B cell (primary cell): ENCODE measurements around the gene CBX8. TPM values are rescaled to one million over a fixed set of nuclear protein-coding genes. Genes with fewer than 3 reads are reported as not detected.

Source experiments
- ATAC-seq: fragments of 200-7000 bp; cut with Tn5 transposase; one replicate; pipeline ENCODE4 v1.10.0; 2021; ENCODE audit warnings: low read depth, mild to moderate bottlenecking, moderate number of reproducible peaks, moderate library complexity
- CTCF ChIA-PET: fragments of 350-600 bp; sonication (Branson Sonifier 250); formaldehyde crosslinking; loops from one replicate; lab custom pipeline; 2021; ENCODE audit warnings: antibody characterized with exemption, inconsistent platforms; lab: Charles Lee
- POLR2A ChIA-PET: fragments of 350-600 bp; sonication (Branson Sonifier 250); formaldehyde crosslinking; loops from one replicate; lab custom pipeline; 2021; ENCODE audit warnings: antibody characterized with exemption; lab: Charles Lee
- DNase-seq: peaks from one replicate; pipeline ENCODE4 v3.0.0; 2013
- H2AFZ ChIP-seq: 2 replicates; pipeline ENCODE4 v1.6.1; 2012; ENCODE audit warnings: mild to moderate bottlenecking, low read depth, low read length; ENCODE audit not compliant: insufficient read depth, poor library complexity, severe bottlenecking
- H3K27ac ChIP-seq, 2 donors: 1 replicate in 1 of 2; 2 replicates in 1 of 2; pipeline ENCODE4 v1.5.1; 2012 to 2013; ENCODE audit warnings: low read length in 2 of 2, mild to moderate bottlenecking in 2 of 2, moderate library complexity in 1 of 2
- H3K27me3 ChIP-seq, 4 experiments: fragments of 200-600 bp in 1 of 4; sonication (generic) in 1 of 4; replicated peaks in 1 of 4; 1 replicate in 2 of 4; 2 replicates in 2 of 4; pipeline versions ENCODE4 v1.6.1 to v1.7.0; 2013 to 2016; ENCODE audit warnings: low read length in 3 of 4, mild to moderate bottlenecking in 2 of 4, mixed read lengths in 1 of 4, moderate library complexity in 1 of 4; ENCODE audit not compliant: insufficient read depth in 4 of 4, control insufficient read depth in 3 of 4; ENCODE audit errors: control extremely low read depth in 1 of 4
- H3K36me3 ChIP-seq, 2 experiments: replicated peaks in 1 of 2; 1 replicate in 1 of 2; 2 replicates in 1 of 2; pipeline versions ENCODE4 v1.6.1 to v1.7.1; 2013; ENCODE audit warnings: low read length in 1 of 2; ENCODE audit not compliant: insufficient read depth in 2 of 2, control insufficient read depth in 1 of 2; ENCODE audit errors: control extremely low read depth in 1 of 2, extremely low read depth in 1 of 2
- H3K4me1 ChIP-seq, 2 donors: fragments of 200-600 bp in 1 of 2; sonication (generic) in 1 of 2; 1 replicate in 1 of 2; 2 replicates in 1 of 2; pipeline versions ENCODE4 v1.5.1 to v1.6.1; 2013 to 2017; ENCODE audit warnings: low read length in 2 of 2; ENCODE audit not compliant: control insufficient read depth in 2 of 2, insufficient read depth in 2 of 2
- H3K4me2 ChIP-seq: replicated peaks from 2 replicates; pipeline ENCODE3; 2012; ENCODE audit warnings: mild to moderate bottlenecking, low read depth, low read length; ENCODE audit not compliant: poor library complexity, severe bottlenecking
- H3K4me3 ChIP-seq, 5 experiments: fragments of 200-600 bp in 1 of 5; sonication (generic) in 1 of 5; 1 replicate in 3 of 5; 2 replicates in 2 of 5; pipeline versions ENCODE4 v1.5.1 to v1.7.0; 2011 to 2016; ENCODE audit warnings: low read length in 4 of 5, mild to moderate bottlenecking in 4 of 5, low read depth in 2 of 5, control low read depth in 1 of 5, moderate library complexity in 1 of 5; ENCODE audit not compliant: insufficient read depth in 1 of 5; ENCODE audit errors: control extremely low read depth in 1 of 5, extremely low read depth in 1 of 5
- H3K79me2 ChIP-seq: fragments of 200-600 bp; sonication (generic); one replicate; pipeline ENCODE4 v1.6.0; 2016; ENCODE audit warnings: low read length; ENCODE audit not compliant: control insufficient read depth, insufficient read depth
- H3K9ac ChIP-seq: fragments of 200-600 bp; sonication (generic); 2 replicates; pipeline ENCODE4 v1.6.1; 2017; ENCODE audit warnings: mild to moderate bottlenecking, low read length, moderate library complexity
- H3K9me3 ChIP-seq, 3 donors: one replicate each; pipeline versions ENCODE4 v1.6.1 to v1.7.1; 2013; ENCODE audit warnings: low read length in 2 of 3; ENCODE audit not compliant: control insufficient read depth in 2 of 3, insufficient read depth in 1 of 3; ENCODE audit errors: control extremely low read depth in 1 of 3
- H4K20me1 ChIP-seq: 2 replicates; pipeline ENCODE4 v1.6.0; 2012; ENCODE audit warnings: mild to moderate bottlenecking, low read length; ENCODE audit not compliant: insufficient read depth, control insufficient read depth, poor library complexity, severe bottlenecking
- H3K27ac Mint-ChIP-seq: one replicate; pipeline ENCODE4 v1.8.0; 2021; ENCODE audit warnings: mixed read lengths
- H3K27me3 Mint-ChIP-seq: one replicate; pipeline ENCODE4 v1.8.0; 2021; ENCODE audit warnings: mixed read lengths
- H3K4me1 Mint-ChIP-seq: one replicate; pipeline ENCODE4 v1.8.0; 2021; ENCODE audit warnings: mixed read lengths
- H3K4me3 Mint-ChIP-seq: one replicate; pipeline ENCODE4 v1.8.0; 2021; ENCODE audit warnings: mixed read lengths
- H3K9me3 Mint-ChIP-seq: one replicate; pipeline ENCODE4 v1.8.0; 2022; ENCODE audit warnings: mixed read lengths; ENCODE audit not compliant: insufficient read depth
- WGBS: methylation state at CpG from one replicate; pipeline ENCODE4 v1.1.5; 2013; ENCODE audit warnings: missing lambda C conversion rate; ENCODE audit not compliant: insufficient coverage; 5-methylcytosine and 5-hydroxymethylcytosine counted together
- intact Hi-C: fragments of 100-400 bp; cut with micrococcal nuclease; formaldehyde crosslinking; loops from one replicate; pipeline ENCODE4 v1.10.0; 2022
- polyA plus RNA-seq: library from polyadenylated mRNA; depleted of rRNA; stranded (reverse); fragments of >200 nt; gene quantifications from 2 replicates; pipeline ENCODE4 v1.2.3, GENCODE V29; 2012
- total RNA-seq, 2 donors: library from RNA; stranded (reverse); fragments of 120-200 nt in 1 of 2; gene quantifications; 1 replicate in 1 of 2; 2 replicates in 1 of 2; pipeline versions ENCODE4 v1.2.3 to v1.2.4, GENCODE V29; 2013 to 2022
- TF ChIP-seq, protein P1 (sequence below): fragments of 200-600 bp; IDR thresholded peaks from one replicate; pipeline ENCODE4 v1.8.0; 2022; ENCODE audit warnings: antibody characterized with exemption, mild to moderate bottlenecking

Gene CBX8
- total and polyA plus RNA-seq, 2 donors (not counting 1 experiment from before 2014, with no cell fraction given) = 0.31 to 6.8 TPM

DNA sequence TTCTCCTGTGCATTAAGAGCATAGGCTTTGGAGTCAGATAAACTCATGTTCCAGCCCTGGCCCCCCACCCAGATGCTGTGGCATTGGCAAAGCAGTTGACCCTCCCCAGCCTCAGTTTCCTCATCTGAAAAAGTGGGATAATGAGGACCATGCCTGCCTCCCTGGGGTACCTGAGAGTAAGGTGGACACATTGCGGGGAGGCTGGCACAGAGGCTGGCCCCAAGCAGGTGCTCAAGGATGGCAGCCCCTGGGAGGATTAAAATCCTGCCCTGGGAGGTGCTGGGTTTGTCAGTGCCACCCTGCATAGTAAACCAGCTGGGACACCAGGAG lies 54.3 kb downstream of the CBX8 start:
- no peak overlapping the region for H3K9ac ChIP-seq
- no peaks in the 10 kb centered on the region for H3K36me3 ChIP-seq
- ATAC-seq (no peak), DNase-seq (no peak)
- 93% methylated on average over 1 of the region's 1 CpG for WGBS
- TF ChIP-seq, protein P1, sequence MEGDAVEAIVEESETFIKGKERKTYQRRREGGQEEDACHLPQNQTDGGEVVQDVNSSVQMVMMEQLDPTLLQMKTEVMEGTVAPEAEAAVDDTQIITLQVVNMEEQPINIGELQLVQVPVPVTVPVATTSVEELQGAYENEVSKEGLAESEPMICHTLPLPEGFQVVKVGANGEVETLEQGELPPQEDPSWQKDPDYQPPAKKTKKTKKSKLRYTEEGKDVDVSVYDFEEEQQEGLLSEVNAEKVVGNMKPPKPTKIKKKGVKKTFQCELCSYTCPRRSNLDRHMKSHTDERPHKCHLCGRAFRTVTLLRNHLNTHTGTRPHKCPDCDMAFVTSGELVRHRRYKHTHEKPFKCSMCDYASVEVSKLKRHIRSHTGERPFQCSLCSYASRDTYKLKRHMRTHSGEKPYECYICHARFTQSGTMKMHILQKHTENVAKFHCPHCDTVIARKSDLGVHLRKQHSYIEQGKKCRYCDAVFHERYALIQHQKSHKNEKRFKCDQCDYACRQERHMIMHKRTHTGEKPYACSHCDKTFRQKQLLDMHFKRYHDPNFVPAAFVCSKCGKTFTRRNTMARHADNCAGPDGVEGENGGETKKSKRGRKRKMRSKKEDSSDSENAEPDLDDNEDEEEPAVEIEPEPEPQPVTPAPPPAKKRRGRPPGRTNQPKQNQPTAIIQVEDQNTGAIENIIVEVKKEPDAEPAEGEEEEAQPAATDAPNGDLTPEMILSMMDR = no peak
- Mint-ChIP-seq H3K27me3 (peaks cover 30% of the 10 kb centered on the region), H3K9me3 (no peaks in the 10 kb centered on the region), H3K4me3 (no peak overlapping the region), H3K4me1 (peaks cover 15% of the 10 kb centered on the region), H3K27ac (no peak overlapping the region)
- H3K4me2 ChIP-seq = peak overlapping the region; percentile 71
- intact Hi-C loops = no loop called here
- H3K27me3 ChIP-seq = peaks cover 0 to 34% (median 20%) of the 10 kb centered on the region in 4 experiments
- H3K4me3 ChIP-seq = no peak overlapping the region
- ChIA-PET POLR2A (interaction anchor here (0.6 kb wide), 1 partner anchor 94 kb away, joined by 4 read pairs; no protein-coding TSS in a partner anchor), CTCF (interaction anchor here (0.6 to 3.0 kb wide), 19 partner anchors 10 to 266 kb away, joined by 3 to 21 read pairs (median 4); no protein-coding TSS in a partner anchor)
- H2AFZ ChIP-seq = no peak overlapping the region
- no peak overlapping the region for H3K27ac ChIP-seq
- H4K20me1 ChIP-seq = no peaks in the 10 kb centered on the region
- H3K4me1 ChIP-seq = peaks cover 21 to 30% of the 10 kb centered on the region in 2 donors
- peaks cover 0 to 12% (median 0%) of the 10 kb centered on the region in 3 donors for H3K9me3 ChIP-seq
- no peaks in the 10 kb centered on the region for H3K79me2 ChIP-seq

Other genes starting within 250 kb of the CBX8 start
- not detected in 2 replicates for gene RBFOX3, start 186.0 kb downstream of the CBX8 start, total RNA-seq
- not detected in 2 replicates for gene RBFOX3, start 186.0 kb downstream of the CBX8 start, polyA plus RNA-seq
- 6.7 and 7.8 TPM in 2 replicates for gene ENPP7, start 66.1 kb downstream of the CBX8 start, total RNA-seq
- gene ENPP7, start 66.1 kb downstream of the CBX8 start, polyA plus RNA-seq = 0.07 and 0.40 TPM in 2 replicates
- gene CBX2, start 18.9 kb downstream of the CBX8 start, total RNA-seq = 0.07 and 0.47 TPM in 2 replicates
- 0.09 and 0.10 TPM in 2 replicates for gene CBX2, start 18.9 kb downstream of the CBX8 start, polyA plus RNA-seq
- gene CBX4, start 42.4 kb upstream of the CBX8 start, total RNA-seq = 73.2 and 81.9 TPM in 2 replicates
- 96.2 and 115 TPM in 2 replicates for gene CBX4, start 42.4 kb upstream of the CBX8 start, polyA plus RNA-seq
- gene TBC1D16, start 238.8 kb upstream of the CBX8 start, total RNA-seq = 2.7 and 3.3 TPM in 2 replicates
- 0.82 and 1.2 TPM in 2 replicates for gene TBC1D16, start 238.8 kb upstream of the CBX8 start, polyA plus RNA-seq
- 1.9 and 3.2 TPM in 2 replicates for gene CCDC40, start 239.6 kb upstream of the CBX8 start, total RNA-seq
- 0.63 and 1.4 TPM in 2 replicates for gene CCDC40, start 239.6 kb upstream of the CBX8 start, polyA plus RNA-seq